ENCODE results near the gene DCHS2.

The DCHS2 gene

DNA sequence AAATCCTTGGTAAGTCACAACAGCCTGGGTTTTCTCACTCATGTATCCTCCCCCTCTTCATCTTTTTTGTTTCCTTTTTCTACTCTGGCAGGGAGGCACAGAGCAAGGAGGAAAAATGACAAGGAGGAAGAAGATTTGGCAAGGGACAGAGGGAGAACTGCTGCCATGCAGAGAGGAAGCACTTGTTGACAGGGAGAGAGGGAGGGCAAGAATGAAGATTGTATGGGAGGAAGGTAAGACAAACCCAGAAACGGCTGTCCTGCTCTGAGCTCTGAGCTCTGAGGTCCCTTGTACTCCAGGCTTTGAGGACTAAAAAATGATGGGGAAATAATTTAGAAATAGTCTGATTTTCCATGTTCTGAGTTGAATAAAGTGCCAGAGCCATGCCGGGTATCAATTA lies 123.9 kb downstream of the DCHS2 start:
- DNase-seq = no peak

DNA sequence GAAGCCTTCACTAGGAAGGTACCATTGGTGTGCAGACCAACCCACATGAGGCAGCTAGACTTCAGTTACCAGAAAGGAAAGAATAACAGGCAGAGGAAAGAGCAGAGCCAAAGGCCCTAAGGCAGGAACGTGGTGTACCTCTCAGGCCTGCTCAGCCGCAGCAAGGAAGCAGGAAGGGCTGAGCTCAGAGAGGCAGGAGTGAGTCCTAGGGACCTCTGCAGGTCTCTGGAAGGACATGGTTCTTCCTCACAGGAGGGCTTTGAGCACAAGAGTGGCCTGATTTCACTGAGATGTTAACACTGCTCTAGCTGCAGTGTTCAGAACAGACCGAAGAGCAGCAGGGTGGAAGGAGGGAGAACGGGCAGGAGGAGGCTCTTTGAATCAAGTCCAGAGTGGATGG lies 124.6 kb downstream of the DCHS2 start:
- no peak for DNase-seq

DNA sequence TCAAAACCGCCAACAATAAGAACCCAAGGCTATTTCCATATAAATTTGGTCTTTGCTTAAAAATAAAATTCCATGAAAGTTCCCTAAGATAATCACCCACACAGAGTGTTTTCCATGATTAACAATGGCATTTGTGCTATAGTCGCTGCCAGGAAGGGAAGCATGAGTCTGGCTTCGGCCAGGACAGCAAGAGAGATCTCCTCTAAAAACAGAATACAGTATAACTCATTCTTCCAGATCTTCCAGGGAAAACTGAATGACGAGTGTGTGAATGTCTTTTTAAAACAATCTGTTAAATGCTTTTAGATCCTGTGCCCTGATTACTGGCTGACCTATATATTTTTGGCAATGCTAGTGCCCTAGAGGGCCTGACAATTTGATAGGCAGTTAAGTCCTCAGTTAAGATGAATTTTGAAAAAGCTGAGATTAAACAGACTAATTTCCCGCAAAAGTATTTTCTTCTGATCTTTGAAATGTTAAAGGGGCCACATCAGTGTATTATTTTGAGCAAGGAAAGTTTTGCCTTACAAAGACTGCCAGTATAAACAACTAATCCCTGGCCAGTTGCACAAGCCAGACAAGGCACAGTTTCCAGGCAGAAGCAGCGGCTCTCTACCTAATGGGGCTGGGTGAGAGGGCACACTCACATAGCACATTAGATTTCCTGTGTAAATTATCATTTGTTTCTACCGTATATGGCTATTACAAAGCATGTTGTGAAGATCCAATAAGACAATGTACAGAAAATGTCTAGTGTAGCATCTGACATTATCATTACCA lies 127.3 kb downstream of the DCHS2 start:
- DNase-seq = no peak

DNA sequence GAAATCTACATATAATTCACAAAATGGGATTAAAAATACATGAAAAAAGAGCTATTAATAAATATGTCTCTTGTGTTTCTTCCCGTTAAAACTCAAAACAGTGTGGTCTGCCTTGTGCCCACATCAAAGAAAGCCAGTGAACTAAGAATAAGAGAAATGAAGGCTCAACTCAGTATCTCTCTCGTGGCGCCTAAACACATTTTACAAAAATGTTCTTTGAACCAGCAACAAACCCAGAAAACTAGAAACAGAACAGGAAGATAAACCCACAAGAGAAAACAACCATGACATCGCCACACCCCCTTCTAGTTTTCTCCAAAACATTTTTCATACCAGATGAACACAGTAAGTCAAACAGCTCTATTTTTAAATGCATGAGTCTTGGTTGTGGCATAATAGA lies 130.1 kb downstream of the DCHS2 start:
- DNase-seq = no peak

DNA sequence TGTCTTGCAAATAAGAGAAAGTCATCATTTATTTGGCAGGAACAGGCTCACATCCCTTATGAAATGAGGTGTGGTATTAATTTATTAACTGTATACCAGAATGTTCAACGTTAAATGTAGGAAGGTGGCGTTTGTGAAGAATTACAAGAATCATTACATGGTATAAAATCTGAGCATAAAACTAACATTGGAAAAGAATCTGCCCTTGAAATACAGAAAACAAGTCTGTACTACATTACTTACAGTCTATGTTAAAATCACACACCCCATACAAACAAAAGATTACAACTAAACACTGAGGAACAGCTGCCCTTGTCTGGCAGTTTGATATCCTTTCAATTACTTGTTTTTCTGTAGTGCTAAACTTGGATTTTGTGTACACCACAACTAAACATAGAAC lies 131.1 kb downstream of the DCHS2 start:
- DNase-seq = no peak

DNA sequence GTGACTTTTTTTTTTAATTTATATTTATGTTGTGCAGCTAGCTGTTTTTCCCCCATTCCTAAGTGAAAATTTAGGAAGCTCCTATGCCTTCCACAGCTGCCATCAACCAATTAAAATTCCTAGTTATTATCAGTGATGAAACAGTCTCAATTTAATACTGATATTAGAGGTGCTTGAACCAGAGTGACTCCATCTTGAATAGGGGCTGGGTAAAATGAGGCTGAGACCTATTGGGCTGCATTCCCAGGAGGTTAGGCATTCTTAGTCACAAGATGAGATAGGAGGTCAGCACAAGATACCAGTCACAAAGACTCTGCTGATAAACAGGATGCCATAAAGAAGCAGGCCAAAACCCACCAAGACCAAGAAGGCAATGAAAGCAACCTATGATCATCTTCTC lies 136.7 kb downstream of the DCHS2 start:
- no peak for DNase-seq

DNA sequence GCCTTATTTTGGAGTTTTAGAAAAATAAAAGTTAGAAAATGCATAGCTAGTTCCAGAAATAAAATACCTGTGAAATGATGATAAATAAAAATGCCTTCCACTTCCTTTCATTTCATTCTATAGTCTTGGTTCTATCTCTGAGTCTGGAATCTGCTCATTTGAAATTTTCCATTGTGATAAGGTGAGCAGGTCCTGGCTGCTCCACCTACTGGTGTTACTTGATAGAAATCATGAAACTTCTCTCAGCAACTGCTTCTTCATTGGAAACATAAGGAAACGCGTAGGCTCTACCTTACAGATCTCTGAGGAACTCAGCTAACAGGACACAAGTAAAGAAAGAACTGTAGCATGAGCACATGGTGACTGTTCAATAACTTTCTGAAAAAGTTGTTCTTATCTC lies 141.8 kb downstream of the DCHS2 start:
- no peak for DNase-seq

DNA sequence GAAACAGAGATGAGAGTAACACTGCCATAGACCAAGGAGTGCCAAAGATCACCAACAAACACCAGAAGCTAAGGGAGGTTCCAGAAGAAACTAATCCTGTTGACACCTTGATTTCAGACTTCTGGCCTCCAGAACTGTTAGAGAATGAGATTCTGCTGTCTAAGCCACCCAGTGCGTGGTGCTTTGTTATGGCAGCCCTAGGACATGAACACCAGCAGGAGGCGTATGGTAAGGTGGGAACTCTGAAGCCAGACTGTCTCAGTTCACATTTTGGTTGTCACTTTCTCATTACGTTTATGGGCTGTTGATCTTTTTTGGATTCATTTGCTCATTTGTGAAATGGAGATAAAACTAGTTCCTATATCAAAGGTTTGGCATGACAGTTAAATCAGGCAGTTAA lies 142.9 kb downstream of the DCHS2 start:
- DNase-seq = no peak

DNA sequence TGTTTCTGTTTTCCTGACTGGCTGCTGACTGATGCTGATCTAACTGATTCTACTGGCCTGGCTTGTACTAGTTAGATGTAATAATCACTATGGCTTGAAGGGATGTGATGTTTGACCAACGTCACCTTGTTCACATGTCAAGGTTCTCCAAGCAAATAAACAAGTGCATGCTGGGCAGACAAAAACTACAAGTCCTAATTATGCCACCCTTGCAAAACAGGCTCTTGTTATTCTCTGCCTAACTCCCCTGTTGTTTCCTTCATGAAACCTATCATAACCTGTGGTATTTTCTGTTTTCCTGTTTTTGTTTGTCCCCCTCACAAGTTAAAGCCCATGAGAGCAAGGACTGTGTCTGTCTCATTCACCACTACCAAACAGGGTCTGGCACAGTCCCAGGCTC lies 146.2 kb downstream of the DCHS2 start:
- DNase-seq = no peak

DNA sequence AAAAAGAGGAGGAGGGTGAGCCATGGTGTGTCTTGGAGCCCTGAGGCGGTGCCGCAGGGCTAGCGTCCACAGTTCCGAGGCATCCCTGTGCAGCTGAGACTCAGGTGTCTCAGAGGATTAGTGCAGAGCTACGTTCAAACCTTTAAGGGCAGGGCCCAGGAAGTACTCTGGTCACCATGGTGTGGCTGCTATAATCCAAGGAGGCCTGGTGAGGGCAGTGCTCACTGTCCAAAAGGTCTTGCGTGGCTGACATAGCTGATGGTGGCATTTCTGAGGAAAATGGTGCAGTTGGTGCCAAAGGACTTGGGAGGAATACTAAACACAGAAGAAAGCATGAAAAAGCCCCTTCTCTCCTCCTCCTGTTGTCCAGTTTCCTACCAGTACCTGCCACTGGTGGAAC lies 146.9 kb downstream of the DCHS2 start:
- no peak for DNase-seq

DNA sequence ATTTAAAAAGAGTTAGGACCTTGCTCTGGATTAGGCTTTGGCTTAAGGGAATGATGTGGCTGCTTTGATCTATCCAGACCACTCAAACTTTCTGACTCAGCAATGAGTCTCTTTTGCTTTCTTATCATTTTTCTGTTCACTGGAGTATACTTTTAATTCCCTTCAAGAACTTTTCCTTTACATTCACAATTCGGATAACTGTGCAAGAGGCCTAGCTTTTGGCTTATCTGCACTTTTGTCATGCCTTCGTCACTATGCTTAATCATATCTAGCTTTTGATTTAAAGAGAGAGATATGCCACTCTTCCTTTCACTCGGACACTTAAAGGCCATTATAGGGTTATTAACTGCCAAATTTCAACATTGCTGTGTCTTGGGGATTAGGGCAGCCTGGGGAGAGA lies 147.9 kb downstream of the DCHS2 start:
- no peak for DNase-seq

DNA sequence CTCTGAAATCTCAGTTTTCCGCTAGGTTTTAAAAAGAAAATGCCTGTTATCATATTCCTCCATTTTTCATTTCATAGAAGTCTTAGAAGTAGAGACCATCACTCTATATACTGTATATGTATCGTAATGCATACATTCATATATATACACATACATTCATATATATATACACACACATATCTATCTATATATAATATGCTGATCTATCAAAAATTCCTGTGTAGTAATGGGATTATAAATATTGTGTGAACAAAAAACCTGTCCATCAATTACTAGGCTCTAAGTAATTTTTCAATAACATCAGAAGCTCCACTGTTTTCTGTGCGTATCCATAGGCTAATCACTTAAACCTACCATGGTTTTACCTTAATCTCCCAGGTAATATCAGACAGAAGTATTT lies 150.2 kb downstream of the DCHS2 start:
- DNase-seq = no peak

DNA sequence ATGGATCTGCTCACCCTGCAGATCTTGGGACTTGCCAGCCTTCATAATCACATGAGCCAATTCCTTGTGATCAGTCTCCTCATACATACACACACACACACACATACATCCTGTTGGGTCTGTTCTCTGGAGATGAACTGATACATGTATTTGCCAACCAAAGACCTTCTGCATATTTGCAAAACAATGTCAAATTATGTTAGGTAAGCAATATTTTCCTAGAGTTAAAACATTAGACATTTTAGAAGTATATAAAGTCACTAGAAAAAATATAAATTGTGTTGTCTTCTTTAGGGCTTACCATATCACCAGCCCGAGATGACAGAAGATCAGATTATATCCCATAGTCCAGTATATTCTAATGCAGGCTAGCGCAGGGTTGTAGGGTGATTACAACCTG lies 156.0 kb downstream of the DCHS2 start:
- no peak for DNase-seq

DNA sequence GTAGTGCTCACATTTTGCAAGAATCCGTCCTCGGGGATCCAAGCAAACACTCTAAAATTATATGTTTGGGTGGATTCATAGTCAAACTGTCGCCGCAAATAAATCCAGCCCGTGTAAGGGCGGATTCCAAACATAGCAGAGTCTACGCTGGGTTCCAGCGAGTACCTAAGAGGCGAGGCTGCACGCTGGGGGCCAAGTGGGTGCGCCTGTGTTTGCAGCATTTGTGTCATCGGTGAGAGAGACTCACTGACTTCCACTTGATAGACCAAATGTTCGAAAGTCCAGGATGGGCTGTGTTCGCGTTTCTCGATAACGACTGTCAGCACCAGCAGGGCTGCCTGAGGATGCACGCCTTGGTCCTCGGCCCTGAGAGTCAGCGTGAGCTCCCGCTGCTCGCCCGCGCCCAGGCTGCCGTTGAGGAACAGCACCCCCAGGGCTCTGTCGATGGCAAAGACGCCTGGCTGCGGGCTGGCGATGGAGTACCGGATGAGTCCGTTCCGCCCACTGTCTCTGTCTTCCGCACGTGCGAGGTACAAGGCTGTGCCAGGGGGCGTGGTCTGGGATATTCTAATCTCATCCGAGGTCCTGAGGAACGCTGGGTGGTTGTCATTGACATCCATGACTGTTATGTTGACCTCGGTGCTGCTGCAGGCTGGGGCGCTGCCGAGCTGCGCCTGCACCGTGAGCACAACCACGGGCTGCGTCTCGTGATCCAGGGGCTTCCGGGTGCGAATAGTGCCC lies 158.7 kb downstream of the DCHS2 start:
- DNase-seq = no peak

DNA sequence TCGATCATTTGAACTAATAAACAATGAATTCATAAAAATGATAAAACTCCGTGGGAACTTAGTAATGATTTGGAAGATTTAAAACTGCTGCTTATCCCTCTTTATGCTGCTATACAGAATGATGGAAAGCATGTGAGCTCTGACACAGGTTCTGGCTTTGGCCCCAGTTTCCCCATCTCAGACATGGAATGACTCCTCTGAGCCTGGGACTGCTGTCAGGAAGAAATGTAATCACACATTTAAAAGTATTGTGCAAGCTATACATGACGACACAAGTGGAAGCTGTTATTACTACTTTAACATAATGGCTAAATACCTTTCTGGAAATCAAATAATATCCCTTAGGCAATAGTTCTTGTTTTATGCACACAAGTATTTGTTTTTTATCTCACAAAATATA lies 161.7 kb downstream of the DCHS2 start:
- DNase-seq = no peak

DNA sequence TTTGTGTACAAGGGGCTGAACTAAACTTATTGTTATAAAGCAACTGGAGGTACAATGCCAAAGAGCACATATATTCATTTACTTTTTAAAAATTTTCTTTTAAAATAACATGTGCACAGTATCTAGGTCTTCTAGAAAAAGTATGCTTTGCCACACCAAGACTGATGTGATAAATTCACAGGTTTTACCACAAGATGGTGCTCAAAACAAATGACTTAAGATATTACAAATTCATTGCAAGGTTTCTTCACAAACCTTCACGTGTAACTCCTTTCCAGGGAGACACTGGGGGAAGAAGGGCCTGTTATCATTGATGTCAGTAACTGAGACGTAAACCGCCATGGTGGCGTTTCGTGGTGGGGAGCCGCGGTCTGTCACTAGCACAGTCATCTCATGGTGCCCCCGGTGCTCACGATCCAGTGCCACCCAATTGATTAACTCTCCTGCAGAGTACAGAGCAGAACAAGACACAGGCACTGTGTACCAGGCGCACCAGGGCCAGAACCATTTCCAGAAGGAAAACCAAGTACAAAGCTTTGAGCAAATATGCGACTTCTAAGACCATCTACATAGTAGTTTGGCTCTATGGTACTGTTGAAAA lies 162.2 kb downstream of the DCHS2 start:
- DNase-seq = no peak

DNA sequence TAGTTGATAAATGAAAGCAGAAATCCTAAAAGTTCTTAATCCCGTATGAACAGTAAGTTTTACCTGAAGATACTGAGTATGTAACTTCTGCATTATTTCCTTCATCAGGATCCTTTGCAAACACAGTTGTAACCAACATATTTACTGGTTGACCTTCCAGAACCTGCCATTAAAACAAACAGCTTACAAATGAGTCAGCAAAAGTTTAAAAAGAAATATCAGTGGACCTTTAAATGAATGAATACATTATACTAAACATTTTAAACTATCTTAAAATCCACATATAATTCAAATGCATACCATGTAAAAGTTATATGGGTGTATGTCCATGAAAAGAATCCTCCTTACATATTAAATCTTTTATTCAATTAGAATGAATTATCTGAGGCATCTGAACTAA lies 163.6 kb downstream of the DCHS2 start:
- DNase-seq = no peak

DNA sequence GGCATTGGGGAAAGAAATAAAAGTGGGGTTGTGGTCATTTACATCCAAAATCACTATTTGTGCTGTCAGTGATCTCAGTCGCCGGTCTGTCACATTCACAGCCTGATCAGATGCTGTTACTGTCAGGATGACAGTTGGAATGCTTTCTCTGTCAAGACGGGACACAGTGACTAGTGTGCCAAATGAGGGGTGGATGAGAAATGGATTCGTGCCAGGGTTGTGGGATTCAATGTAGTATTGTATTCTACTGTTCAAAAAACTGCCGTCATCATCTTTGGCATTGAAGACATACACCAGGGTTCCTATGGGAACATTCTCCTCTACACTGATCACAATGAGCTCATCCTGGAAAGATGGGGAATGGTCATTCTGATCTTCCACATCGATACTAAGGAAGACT lies 171.1 kb downstream of the DCHS2 start:
- no peak for DNase-seq

DNA sequence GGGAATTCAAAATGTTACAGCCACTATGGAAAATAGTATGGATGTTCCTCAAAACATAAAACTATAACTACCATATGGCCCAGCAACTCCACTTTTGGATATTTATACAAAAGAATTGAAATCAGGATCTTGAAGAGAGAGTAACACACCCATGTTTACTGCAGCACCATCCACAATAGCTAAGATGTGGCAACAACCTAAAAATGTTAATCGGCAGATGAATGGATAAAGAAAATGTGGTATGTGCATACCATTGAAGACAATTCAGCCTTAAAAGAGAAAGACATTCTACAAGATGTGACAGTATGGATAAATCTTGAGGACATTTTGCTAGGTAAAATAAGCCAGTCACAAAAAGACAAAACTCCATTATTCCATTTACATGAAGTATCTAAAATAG lies 171.9 kb downstream of the DCHS2 start:
- no peak for DNase-seq

DNA sequence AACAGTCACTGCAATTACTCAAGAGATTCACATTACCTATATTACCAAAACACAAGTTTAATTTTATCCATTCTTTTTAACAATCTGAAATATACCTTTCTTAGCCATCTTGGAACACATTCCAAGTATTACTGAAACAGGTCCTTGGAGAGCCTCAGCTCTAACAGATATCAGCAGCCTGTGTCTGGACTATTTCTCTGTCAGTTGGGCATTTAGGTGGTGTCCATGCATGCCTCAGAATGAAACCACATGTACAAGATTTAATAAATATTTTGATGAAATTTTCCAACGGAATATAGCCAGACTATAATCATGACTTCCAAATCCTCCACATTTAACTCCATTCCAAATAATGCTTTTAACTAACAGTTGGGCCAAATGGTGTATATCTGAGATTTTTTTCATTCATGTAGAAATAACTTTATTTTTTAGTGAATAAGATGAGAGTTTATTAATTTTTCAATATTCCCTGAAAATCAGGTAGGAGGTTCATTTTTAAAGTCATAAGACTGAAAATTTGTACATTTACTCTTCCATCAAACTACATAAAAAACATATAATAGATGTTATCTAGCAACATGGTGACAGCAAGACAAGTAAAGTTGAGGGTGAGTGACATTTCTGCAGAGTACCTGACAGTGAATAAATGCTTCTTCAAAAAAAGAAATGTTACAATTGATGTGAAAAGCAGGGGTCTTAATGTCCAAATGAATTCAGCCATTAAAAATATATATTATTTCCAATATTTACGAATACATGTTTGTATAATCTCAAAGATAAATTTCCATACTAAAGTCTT lies 174.2 kb downstream of the DCHS2 start:
- no peak for DNase-seq

DNA sequence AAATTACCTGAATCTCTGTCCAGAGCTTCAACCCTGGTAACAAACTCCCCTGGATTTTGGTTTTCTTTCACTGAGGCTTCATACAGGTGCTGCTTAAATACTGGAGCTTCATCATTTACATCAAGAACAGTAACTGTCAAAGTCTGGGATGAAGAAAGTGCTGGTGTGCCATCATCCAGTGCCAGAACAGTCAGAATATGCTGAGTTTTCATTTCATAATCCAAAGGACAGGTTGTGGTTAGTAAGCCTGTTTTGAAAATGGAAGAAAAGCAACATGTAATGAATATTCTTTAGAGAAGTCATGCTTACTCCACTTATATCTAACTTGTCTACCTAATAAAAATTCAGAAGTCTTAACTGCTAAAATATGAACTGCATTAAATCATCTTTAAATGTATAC lies 175.9 kb downstream of the DCHS2 start:
- DNase-seq = no peak

DNA sequence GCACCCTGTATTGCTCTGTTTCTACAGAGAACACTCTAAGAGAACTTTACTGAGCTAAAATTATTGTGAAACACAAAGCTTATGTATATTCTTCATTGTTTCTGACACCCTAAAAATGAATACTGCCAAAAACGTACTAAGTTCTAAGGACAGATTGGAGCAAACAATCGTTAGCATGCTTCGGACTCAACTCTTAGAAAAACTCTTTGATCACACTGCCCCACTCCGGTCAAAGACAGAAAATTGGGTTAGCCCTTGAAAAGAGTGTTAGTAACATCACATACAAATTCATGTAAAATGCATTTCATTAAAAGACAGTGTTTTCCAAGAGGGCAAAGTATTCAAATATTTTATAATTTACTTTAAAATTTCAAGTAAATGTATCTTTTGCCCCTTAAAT lies 177.4 kb downstream of the DCHS2 start:
- no peak for DNase-seq

DNA sequence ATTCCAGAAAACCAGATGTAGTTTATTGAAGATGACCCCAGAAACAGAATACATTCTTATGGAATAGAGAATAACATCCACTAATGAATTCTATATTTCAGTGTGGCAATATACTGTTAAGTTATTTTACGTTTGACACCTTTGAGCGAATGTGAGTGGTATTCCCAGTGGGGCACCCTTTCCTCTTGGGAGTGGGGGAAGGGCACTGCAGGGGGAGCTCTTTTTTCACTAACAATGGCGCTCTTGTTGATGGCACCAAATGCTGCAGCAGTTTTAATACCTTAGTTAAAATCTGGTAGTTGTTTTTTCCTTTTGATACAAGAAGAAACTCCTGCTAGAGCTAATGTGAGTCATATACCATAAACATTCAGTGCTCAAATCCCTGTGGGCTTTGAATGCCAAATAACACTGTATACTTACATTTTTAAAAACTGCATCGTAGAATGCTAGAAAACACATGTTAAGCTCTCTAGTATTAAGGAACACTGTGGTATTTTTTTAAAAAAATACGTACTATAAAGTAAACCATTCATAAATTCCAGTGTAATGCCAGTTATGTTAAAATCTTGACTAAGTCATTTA lies 178.5 kb downstream of the DCHS2 start:
- DNase-seq = no peak
